MCF 10A (cell line): ENCODE results near the gene DIP2A. TPM values are rescaled to one million over a fixed set of nuclear protein-coding genes. Genes with fewer than 3 reads are reported as not detected.

Experiments
- BruUV-seq: library from RNA; stranded (reverse); fragments of 400-500 nt; replicated peaks from 2 replicates; lab custom pipeline; 2021; lab: Mats Ljungman, UMichigan
- CTCF ChIA-PET: fragments of 300-600 bp; sonication (Branson Sonifier 250); formaldehyde crosslinking; extraction: SDS; loops from one replicate; lab custom pipeline; 2021; ENCODE audit warnings: antibody characterized with exemption, inconsistent platforms; lab: Yijun Ruan, JAX
- POLR2A ChIA-PET: fragments of 300-600, 350-650 bp; sonication (Branson Sonifier 250); formaldehyde crosslinking; extraction: SDS; loops from one replicate; lab custom pipeline; 2020; ENCODE audit warnings: antibody characterized with exemption, inconsistent platforms; lab: Yijun Ruan, JAX
- DNase-seq: peaks from one replicate; pipeline ENCODE4 v3.0.0-alpha.2; 2018; ENCODE audit not compliant: unreplicated experiment
- H3K27ac Mint-ChIP-seq: one replicate; pipeline ENCODE4 v1.8.0; 2022; ENCODE audit warnings: mild to moderate bottlenecking, low read depth, mixed read lengths; ENCODE audit not compliant: unreplicated experiment
- H3K27me3 Mint-ChIP-seq: one replicate; pipeline ENCODE4 v1.8.0; 2022; ENCODE audit warnings: mixed read lengths; ENCODE audit not compliant: insufficient read depth, unreplicated experiment
- H3K36me3 Mint-ChIP-seq: one replicate; pipeline ENCODE4 v1.8.0; 2022; ENCODE audit warnings: mild to moderate bottlenecking, moderate library complexity, mixed read lengths; ENCODE audit not compliant: insufficient read depth, unreplicated experiment
- H3K4me1 Mint-ChIP-seq: one replicate; pipeline ENCODE4 v1.8.0; 2022; ENCODE audit warnings: mixed read lengths; ENCODE audit not compliant: insufficient read depth, unreplicated experiment
- H3K4me3 Mint-ChIP-seq: one replicate; pipeline ENCODE4 v1.8.0; 2022; ENCODE audit warnings: mild to moderate bottlenecking, moderate library complexity, mixed read lengths; ENCODE audit not compliant: unreplicated experiment
- H3K9me3 Mint-ChIP-seq: one replicate; pipeline ENCODE4 v1.8.0; 2022; ENCODE audit warnings: mixed read lengths; ENCODE audit not compliant: unreplicated experiment
- intact Hi-C: fragments of 100-400 bp; cut with micrococcal nuclease; formaldehyde crosslinking; loops from 2 replicates; pipeline ENCODE4 v1.14.1; 2022
- total RNA-seq: library from RNA; stranded (reverse); gene quantifications from 2 replicates; pipeline ENCODE4 v1.2.3, GENCODE V29; 2022
- TF ChIP-seq, protein P1 (sequence below): fragments of 200-600 bp; IDR thresholded peaks from one replicate; pipeline ENCODE4 v1.8.0; 2022; ENCODE audit warnings: antibody characterized with exemption, mild to moderate bottlenecking; ENCODE audit not compliant: unreplicated experiment

The DIP2A gene
- total RNA-seq, 1 experiment from 2014 or later, result 39.6 TPM

DNA sequence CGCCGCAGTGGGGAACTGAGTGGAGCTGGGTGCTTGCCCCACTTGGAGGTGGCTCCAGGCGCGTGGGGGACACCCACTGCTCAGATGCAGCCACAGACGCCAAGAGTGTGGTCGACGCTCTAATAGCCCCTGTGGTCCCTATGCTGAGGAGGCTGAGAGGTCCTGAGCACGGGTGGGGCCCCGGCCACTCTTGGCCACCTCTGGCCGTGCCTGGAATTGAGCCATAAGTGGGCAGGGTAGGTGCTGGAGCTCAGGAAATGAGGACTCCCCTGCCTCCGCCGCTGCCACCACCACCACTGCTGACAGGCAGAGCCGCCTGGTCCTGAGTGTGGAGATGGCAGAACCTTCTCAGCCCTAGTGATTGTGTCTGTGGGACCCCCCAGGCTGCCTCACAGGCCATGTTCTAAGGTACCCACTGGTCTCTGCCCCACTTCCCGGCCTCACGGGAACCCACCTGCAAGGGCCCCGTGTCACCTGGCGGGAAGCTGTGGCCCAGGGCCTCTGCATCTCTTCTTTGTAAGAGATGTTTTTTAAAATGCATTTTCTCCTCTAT, 34.6 kb upstream of the DIP2A start:
- CTCF ChIA-PET, result no interaction called here
- no peak for DNase-seq
- intact Hi-C loops, result no loop called here
- Mint-ChIP-seq H3K27ac (no peak overlapping the region), H3K27me3 (no peaks in the 10 kb centered on the region), H3K36me3 (peaks cover 39% of the 10 kb centered on the region), H3K4me3 (no peak overlapping the region), H3K9me3 (no peaks in the 10 kb centered on the region), H3K4me1 (no peaks in the 10 kb centered on the region)
- BruUV-seq, result no TSS peak
- TF ChIP-seq, protein P1, sequence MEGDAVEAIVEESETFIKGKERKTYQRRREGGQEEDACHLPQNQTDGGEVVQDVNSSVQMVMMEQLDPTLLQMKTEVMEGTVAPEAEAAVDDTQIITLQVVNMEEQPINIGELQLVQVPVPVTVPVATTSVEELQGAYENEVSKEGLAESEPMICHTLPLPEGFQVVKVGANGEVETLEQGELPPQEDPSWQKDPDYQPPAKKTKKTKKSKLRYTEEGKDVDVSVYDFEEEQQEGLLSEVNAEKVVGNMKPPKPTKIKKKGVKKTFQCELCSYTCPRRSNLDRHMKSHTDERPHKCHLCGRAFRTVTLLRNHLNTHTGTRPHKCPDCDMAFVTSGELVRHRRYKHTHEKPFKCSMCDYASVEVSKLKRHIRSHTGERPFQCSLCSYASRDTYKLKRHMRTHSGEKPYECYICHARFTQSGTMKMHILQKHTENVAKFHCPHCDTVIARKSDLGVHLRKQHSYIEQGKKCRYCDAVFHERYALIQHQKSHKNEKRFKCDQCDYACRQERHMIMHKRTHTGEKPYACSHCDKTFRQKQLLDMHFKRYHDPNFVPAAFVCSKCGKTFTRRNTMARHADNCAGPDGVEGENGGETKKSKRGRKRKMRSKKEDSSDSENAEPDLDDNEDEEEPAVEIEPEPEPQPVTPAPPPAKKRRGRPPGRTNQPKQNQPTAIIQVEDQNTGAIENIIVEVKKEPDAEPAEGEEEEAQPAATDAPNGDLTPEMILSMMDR, result no peak
- POLR2A ChIA-PET, result interaction anchor here (1.1 kb wide), 1 partner anchor 54 kb away, joined by 3 read pairs; no protein-coding TSS in a partner anchor

DNA sequence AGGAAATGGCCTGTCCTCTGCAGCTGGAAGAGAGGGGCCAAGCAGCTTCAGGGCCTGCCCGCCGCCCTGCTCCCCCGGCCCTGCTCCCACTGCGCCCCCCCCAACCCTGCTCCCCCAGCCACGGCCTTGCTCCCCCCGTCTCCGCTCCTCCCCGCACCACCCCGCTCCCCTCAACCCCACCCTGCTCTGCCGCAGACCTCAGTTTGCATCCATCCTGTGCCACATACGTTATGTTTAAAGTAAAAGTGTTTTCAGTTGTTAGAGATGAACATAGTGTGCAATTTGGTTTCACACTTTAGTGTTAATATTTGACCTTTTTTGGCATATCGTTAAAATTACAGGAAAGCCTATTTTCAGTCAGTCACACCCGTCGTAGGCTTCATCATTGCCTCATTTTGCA, 34.1 kb upstream of the DIP2A start:
- H3K36me3 Mint-ChIP-seq, result peaks cover 35% of the 10 kb centered on the region
- no peak for DNase-seq
- no peak overlapping the region for H3K4me3 Mint-ChIP-seq
- H3K27ac Mint-ChIP-seq, result peak overlapping the region; percentile 46
- TF ChIP-seq, protein P1, result no peak
- no peaks in the 10 kb centered on the region for H3K9me3 Mint-ChIP-seq
- H3K4me1 Mint-ChIP-seq, result no peaks in the 10 kb centered on the region
- BruUV-seq, result no TSS peak
- POLR2A ChIA-PET, result interaction anchor here (1.1 kb wide), 1 partner anchor 53 kb away, joined by 3 read pairs; no protein-coding TSS in a partner anchor
- intact Hi-C loops, result no loop called here
- no peaks in the 10 kb centered on the region for H3K27me3 Mint-ChIP-seq
- CTCF ChIA-PET, result interaction anchor here (0.6 kb wide), 1 partner anchor 29 kb away, joined by 3 read pairs; no protein-coding TSS in a partner anchor

DNA sequence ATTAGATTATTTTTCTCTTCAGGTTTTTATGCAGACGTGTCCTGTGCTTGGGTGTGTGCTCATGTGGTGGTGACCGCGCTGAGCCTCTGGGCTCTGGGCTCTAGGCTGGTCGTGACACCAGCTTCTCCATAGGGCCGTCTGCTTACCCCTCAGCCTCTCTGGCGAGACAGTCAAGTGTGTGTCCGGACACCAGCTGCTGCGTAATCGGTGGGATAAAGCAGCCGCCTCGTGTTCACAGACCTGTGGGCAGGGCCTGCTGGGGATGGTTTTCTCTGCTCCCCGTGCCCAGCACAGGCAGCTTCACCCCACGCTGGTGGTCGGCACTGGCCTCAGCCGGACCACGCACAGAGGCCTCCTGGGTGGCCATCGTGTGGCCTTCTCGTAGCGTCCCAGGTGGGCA, 33.6 kb upstream of the DIP2A start:
- H3K4me3 Mint-ChIP-seq, result no peak overlapping the region
- BruUV-seq, result no TSS peak
- ChIA-PET CTCF (interaction anchor here (0.6 kb wide), 1 partner anchor 29 kb away, joined by 3 read pairs; no protein-coding TSS in a partner anchor), POLR2A (interaction anchor here (1.1 kb wide), 1 partner anchor 53 kb away, joined by 3 read pairs; no protein-coding TSS in a partner anchor)
- H3K27ac Mint-ChIP-seq, result peak overlapping the region; percentile 46
- TF ChIP-seq, protein P1, result no peak
- no peaks in the 10 kb centered on the region for H3K9me3 Mint-ChIP-seq
- no peaks in the 10 kb centered on the region for H3K4me1 Mint-ChIP-seq
- intact Hi-C loops, result no loop called here
- no peaks in the 10 kb centered on the region for H3K27me3 Mint-ChIP-seq
- peaks cover 35% of the 10 kb centered on the region for H3K36me3 Mint-ChIP-seq
- no peak for DNase-seq

DNA sequence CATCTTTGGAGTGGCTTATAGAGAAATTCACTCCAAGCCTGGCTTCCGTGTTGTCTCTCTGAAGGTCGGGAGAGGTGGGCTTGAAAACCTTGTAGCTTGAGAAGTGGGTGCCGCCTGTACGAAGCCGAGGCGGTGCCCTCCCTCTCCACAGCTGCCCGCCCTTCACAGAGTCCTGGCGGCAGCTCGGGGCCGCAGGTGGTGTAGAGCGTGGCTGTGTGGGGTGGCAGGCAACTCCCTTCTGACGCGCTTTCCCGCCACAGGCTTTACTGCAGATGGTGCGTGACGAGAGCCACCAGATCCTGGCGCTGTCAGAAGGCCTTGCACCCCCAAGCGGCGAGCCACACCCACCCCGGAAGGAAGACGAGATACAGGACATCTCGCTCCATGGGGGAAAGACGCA, 33.1 kb upstream of the DIP2A start:
- ChIA-PET CTCF (no interaction called here), POLR2A (no interaction called here)
- intact Hi-C loops, result no loop called here
- peaks cover 35% of the 10 kb centered on the region for H3K36me3 Mint-ChIP-seq
- no peak for DNase-seq
- no TSS peak for BruUV-seq
- H3K9me3 Mint-ChIP-seq, result no peaks in the 10 kb centered on the region
- H3K4me3 Mint-ChIP-seq, result no peak overlapping the region
- H3K27ac Mint-ChIP-seq, result no peak overlapping the region
- no peaks in the 10 kb centered on the region for H3K4me1 Mint-ChIP-seq
- TF ChIP-seq, protein P1, result no peak
- no peaks in the 10 kb centered on the region for H3K27me3 Mint-ChIP-seq
